ENCODE results near the gene CYP2E1.

Gene CYP2E1

DNA sequence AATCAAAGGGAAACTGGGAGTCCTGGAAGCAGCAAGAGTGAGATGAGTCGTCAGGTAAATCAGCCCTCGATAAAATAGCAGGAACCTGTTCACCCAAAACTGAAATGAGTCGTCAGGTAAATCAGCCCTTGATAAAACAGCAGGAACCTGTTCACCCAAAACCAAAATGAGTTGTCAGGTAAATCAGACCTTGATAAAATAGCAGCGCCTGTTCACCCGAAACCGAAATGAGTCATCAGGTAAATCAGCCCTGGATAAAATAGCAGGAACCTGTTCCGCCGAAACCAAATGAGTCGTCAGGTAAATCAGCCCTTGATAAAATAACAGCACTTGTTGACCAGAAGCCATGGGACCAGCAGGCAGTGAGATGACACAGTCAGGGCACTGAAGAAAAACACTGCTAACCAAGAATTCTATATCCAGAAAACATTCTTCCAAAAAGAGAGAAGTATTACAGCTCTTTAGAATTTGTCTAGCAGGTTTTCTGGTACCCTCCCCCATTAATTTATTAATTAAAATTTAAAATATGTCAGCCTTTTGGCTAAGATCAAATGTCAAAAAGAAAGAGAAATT is 3.4 kb upstream of the CYP2E1 start:
- TF ChIP-seq, protein P1, sequence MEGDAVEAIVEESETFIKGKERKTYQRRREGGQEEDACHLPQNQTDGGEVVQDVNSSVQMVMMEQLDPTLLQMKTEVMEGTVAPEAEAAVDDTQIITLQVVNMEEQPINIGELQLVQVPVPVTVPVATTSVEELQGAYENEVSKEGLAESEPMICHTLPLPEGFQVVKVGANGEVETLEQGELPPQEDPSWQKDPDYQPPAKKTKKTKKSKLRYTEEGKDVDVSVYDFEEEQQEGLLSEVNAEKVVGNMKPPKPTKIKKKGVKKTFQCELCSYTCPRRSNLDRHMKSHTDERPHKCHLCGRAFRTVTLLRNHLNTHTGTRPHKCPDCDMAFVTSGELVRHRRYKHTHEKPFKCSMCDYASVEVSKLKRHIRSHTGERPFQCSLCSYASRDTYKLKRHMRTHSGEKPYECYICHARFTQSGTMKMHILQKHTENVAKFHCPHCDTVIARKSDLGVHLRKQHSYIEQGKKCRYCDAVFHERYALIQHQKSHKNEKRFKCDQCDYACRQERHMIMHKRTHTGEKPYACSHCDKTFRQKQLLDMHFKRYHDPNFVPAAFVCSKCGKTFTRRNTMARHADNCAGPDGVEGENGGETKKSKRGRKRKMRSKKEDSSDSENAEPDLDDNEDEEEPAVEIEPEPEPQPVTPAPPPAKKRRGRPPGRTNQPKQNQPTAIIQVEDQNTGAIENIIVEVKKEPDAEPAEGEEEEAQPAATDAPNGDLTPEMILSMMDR (IDR thresholded peaks at IDR 0.05): no peak

DNA sequence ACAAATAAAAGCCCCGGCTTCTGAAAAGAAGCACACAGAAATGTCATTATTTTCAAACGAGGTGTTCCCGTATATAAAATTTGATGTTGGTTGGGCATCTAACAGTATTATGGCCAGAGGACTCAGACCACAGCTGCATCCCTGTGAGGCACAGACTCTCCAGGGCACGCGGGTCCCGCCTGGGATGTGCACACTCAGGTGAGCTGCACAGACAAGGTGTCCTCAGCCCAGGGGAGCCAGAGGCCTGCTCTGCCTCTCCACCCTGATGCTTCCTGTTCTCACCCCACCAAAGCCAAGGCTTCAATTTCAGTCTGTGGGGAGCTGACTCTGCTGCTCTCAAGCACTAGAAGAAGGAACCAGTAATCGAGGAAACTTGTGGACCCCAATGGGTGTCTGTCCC is 1.7 kb upstream of the CYP2E1 start:
- TF ChIP-seq, protein P1 (IDR thresholded peaks at IDR 0.05): no peak

DNA sequence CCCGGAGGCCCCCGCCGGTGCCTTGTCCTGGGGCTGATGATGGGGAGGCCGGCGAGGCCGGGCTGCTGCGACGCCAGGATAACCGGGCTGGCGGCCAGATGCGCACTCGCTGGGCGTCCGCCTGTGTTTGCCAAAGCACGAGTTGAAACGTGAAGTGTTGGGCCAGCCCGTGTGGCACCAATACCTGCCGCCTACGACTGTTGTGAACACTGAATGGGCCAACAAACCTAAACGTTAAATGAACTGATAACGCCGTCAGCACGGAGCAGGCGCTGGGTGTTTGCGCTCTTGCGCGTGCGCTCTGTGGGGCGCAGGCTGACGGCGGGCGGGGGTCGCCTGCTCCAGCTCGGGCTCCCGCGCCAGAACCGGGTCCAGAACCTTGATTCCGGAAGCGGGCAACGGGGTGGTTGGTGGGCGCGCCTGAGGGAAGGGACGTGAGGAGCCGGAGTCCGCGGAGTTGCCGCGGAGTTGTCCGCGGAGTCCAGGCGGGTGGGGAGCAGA is 658 bp downstream of the CYP2E1 start:
- TF ChIP-seq, protein P1 (IDR thresholded peaks at IDR 0.05): no peak

DNA sequence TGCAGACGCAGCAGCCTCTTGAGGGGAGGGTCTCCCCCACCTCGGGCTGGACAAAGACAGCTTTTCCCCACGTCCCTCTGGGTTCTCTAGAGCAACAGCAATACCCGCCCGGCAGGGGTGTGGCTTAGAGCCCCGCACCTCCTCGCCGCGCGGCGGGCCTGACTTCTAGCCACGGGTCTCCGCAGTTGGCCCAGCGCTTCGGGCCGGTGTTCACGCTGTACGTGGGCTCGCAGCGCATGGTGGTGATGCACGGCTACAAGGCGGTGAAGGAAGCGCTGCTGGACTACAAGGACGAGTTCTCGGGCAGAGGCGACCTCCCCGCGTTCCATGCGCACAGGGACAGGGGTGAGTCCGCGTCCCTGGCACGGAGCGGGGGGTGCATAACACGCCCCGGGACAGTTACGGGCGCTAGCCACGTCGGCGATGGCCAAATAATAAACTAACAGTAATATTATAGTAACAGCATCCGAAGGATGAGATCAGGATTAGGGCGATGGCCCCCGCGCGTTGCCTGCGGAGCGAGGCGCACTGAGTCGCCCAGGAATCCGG is 1.2 kb downstream of the CYP2E1 start:
- TF ChIP-seq, protein P1 (IDR thresholded peaks at IDR 0.05): no peak

DNA sequence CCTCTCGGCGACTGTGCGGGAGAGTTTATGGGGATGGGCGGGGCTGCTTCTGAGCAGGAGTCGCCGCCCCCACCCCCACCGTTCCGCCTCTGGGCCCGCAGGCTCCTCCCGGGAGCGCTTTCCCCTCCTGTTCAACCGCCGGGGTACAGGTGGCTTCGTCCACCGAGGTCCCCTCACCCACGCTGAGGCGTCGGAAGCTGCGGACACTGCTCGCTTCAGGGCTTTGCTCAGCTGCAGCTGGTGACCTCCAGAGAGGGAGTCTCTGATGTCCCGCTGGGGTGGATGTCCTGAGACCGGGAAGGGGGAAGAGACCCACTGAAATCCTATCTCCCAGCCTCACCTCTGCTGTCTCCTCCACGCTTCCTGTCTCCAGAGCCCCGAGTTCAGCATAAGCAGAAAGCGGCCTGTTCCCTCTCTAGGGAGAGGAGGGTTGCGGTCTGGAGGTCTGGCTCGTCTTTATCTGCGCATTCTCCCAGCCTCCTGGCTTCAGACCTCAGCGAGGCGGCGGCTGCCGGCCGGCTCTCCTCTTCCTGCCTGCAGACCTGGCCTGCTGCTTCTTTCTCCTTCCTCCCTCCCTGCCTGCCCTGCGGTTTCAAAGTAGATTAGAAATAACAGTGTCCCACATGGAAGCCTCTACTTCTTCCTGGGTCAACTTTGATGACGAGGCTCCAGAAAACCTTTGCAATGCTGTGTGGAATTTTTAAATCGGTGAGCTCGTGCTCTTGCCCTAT is 1.8 kb downstream of the CYP2E1 start:
- TF ChIP-seq, protein P1 (IDR thresholded peaks at IDR 0.05): no peak

DNA sequence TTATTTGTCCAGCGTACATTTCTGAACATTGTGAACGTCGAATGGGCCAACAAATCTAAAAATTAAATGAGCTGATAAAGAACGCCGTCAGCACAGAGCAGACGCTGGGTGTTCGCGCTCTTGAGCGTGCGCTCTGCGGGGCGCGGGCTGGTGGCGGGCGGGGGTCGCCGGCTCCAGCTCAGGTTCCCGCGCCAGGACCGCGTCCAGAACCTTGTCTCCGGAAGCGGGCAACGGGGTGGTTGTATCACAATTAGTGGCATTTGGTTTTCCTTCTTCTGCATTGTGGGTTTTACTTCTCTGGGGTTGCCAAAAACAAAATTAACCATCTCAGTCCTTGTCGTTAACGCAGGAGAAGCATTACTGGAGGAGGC is 2.4 kb downstream of the CYP2E1 start:
- TF ChIP-seq, protein P1 (IDR thresholded peaks at IDR 0.05): no peak

DNA sequence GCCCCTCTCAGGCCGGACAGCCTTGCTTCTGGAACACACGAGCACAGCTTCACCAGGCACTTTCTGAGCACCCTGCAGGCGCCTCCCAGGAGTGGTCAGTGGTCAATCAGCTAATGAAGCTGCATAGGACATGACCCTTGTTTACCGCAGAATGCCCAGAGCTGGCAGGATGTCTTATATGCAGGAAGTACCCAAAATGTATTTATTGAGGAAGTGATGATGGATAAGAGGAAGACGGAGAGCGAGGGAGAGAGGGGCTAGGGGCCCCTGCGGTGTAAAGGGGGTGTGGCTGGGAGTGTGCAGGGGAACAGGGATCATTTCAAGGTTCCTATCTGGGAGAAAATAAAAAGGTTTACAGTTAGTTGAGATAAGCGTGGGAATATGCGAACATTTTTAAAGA is 3.3 kb downstream of the CYP2E1 start:
- TF ChIP-seq, protein P1 (IDR thresholded peaks at IDR 0.05): no peak
